Measurements from ENCODE around the gene CSRP1.

GRCh38 chr1:201461645-201462441 is 45.1 kb downstream of the CSRP1 start:
- TF ChIP-seq EP300 (IDR thresholded peaks at IDR 0.05) (peak; percentile 18 to 25; a peak in 1 of 5 replicates), RCOR1 (IDR thresholded peaks at IDR 0.05; ENCODE audit: low read depth, low read length) (no peak), CTCF (IDR thresholded peaks at IDR 0.05) (no peak), POLR2A (IDR thresholded peaks at IDR 0.05; ENCODE audit: low read length) (no peak; the same call in 1 of the 2 replicates), ESRRA (IDR thresholded peaks at IDR 0.05; ENCODE audit: borderline replicate concordance, low read length) (no peak), SMC3 (IDR thresholded peaks at IDR 0.05) (no peak), ZFP36 (IDR thresholded peaks at IDR 0.05; ENCODE audit: borderline replicate concordance, partially characterized antibody) (no peak), RFX5 (IDR thresholded peaks at IDR 0.05) (no peak), HDAC2 (IDR thresholded peaks at IDR 0.05) (no peak), TFCP2L1 (CRISPR knock-in tag; IDR thresholded peaks at IDR 0.05) (peak; percentile 43), REST (IDR thresholded peaks at IDR 0.05) (no peak), MYC (IDR thresholded peaks at IDR 0.05; ENCODE audit: borderline replicate concordance, low read length) (peak; percentile 84), NFE2L2 (conservative IDR thresholded peaks at IDR 0.05; ENCODE audit: low read length) (no peak)
